Measurements from ENCODE around the gene CRAT. TPM values are rescaled to one million over a fixed set of nuclear protein-coding genes. Genes with fewer than 3 reads are reported as not detected.

Gene CRAT
- total and polyA plus RNA-seq, 2 experiments from 2014 or later = 4.6 to 9.9 TPM

GRCh38 chr9:129148463-129149204 is 38.0 kb upstream of the CRAT start:
- Mint-ChIP-seq H3K27ac (no peak overlapping the region), H3K36me3 (ENCODE audit: low read depth) (peaks cover 30% of the 10 kb centered on the region), H3K9me3 (no peaks in the 10 kb centered on the region), H3K4me3 (no peak overlapping the region; the same call in 2 of the 3 replicates), H3K4me1 (peaks cover 32% of the 10 kb centered on the region), H3K27me3 (ENCODE audit: insufficient read depth, low read depth, poor library complexity) (peaks cover 16% of the 10 kb centered on the region)
- H3F3A ChIP-seq (replicated peaks; ENCODE audit: low read depth) = no peaks in the 10 kb centered on the region
- peaks cover 4% of the 10 kb centered on the region for H3K36me3 ChIP-seq (ENCODE audit: insufficient read depth)
- H2AFZ ChIP-seq = no peak overlapping the region
- ATAC-seq = no peak
- no peak for TF ChIP-seq ZNF331 (CRISPR knock-in tag; IDR thresholded peaks at IDR 0.05; ENCODE audit: low read depth)
- no peak for TF ChIP-seq STAT1 (IDR thresholded peaks at IDR 0.05; ENCODE audit: unreplicated experiment)
- no peak for TF ChIP-seq ZNF114 (CRISPR knock-in tag; IDR thresholded peaks at IDR 0.05)
- no peak for TF ChIP-seq JUNB (IDR thresholded peaks at IDR 0.05; ENCODE audit: unreplicated experiment)
- no peak for TF ChIP-seq EZH2phosphoT487 (IDR thresholded peaks at IDR 0.05; ENCODE audit: unreplicated experiment)
- no peak for TF ChIP-seq ETS1 (IDR thresholded peaks at IDR 0.05)
- peaks cover 9% of the 10 kb centered on the region for H4K20me1 ChIP-seq (replicated peaks; ENCODE audit: insufficient read depth)
- H3K27ac ChIP-seq (ENCODE audit: low read depth) = no peak overlapping the region
- H3K4me1 ChIP-seq (ENCODE audit: insufficient read depth) = peaks cover 24% of the 10 kb centered on the region; the same call in 1 of the 2 replicates
- no peak overlapping the region for H3K4me3 ChIP-seq
- H3K4me2 ChIP-seq = no peak overlapping the region
- H3K9me2 ChIP-seq (ENCODE audit: insufficient read depth) = no peaks in the 10 kb centered on the region
- H3K79me2 ChIP-seq (replicated peaks; ENCODE audit: insufficient read depth) = no peaks in the 10 kb centered on the region
- H3K27me3 ChIP-seq (ENCODE audit: insufficient read depth) = no peaks in the 10 kb centered on the region
- no peak for DNase-seq (ENCODE audit: low spot score)

GRCh38 chr9:129146441-129146941 is 35.9 kb upstream of the CRAT start:
- Histone ChIP-seq H3K36me3 (ENCODE audit: insufficient read depth) (peaks cover 6% of the 10 kb centered on the region), H3K9me2 (ENCODE audit: insufficient read depth) (no peaks in the 10 kb centered on the region), H3K4me1 (ENCODE audit: insufficient read depth) (peaks cover 42% of the 10 kb centered on the region), H3K79me2 (replicated peaks; ENCODE audit: insufficient read depth) (peaks cover 1% of the 10 kb centered on the region), H3K4me3 (no peak overlapping the region), H4K20me1 (replicated peaks; ENCODE audit: insufficient read depth) (peaks cover 9% of the 10 kb centered on the region), H3F3A (replicated peaks; ENCODE audit: low read depth) (no peaks in the 10 kb centered on the region; the same call in 1 of the 2 replicates), H3K27me3 (ENCODE audit: insufficient read depth) (no peaks in the 10 kb centered on the region), H3K27ac (ENCODE audit: low read depth) (peak overlapping the region; percentile 78), H2AFZ (no peak overlapping the region), H3K4me2 (peak overlapping the region; percentile 38; the same call in 1 of the 2 replicates)
- ATAC-seq (peak; percentile 1; the same call in 1 of the 3 replicates), DNase-seq (ENCODE audit: low spot score) (no peak)
- Mint-ChIP-seq H3K4me3 (no peak overlapping the region; the same call in 2 of the 3 replicates), H3K9me3 (no peaks in the 10 kb centered on the region), H3K27ac (peak overlapping the region; percentile 88), H3K27me3 (ENCODE audit: insufficient read depth, low read depth, poor library complexity) (peaks cover 24% of the 10 kb centered on the region), H3K36me3 (ENCODE audit: low read depth) (peaks cover 39% of the 10 kb centered on the region), H3K4me1 (peaks cover 54% of the 10 kb centered on the region)
- TF ChIP-seq ETS1 (IDR thresholded peaks at IDR 0.05) = no peak
- no peak for TF ChIP-seq ZNF462 (CRISPR knock-in tag; IDR thresholded peaks at IDR 0.05)
- no peak for TF ChIP-seq CTCF (conservative IDR thresholded peaks at IDR 0.05; ENCODE audit: low read depth in 2 of 2)
- no peak for TF ChIP-seq EZH2phosphoT487 (IDR thresholded peaks at IDR 0.05; ENCODE audit: unreplicated experiment)
- no peak for TF ChIP-seq ZNF114 (CRISPR knock-in tag; IDR thresholded peaks at IDR 0.05)
- no peak for TF ChIP-seq JUNB (IDR thresholded peaks at IDR 0.05; ENCODE audit: unreplicated experiment)
- no peak for TF ChIP-seq NANOG (IDR thresholded peaks at IDR 0.05; ENCODE audit: borderline replicate concordance)

Data from GM23338 (cell line).